TTC549 (cell line): ENCODE results near the gene NEUROG2.

ENCODE experiments used
- FAIRE-seq: peaks from 2 replicates; lab custom pipeline; 2012; peaks lifted over from hg19 to GRCh38; lab: Jason Lieb, UNC

NEUROG2 gene

GRCh38 chr4:112473985-112474384 is 42.0 kb downstream of the NEUROG2 start:
- FAIRE-seq = no peak

DNA sequence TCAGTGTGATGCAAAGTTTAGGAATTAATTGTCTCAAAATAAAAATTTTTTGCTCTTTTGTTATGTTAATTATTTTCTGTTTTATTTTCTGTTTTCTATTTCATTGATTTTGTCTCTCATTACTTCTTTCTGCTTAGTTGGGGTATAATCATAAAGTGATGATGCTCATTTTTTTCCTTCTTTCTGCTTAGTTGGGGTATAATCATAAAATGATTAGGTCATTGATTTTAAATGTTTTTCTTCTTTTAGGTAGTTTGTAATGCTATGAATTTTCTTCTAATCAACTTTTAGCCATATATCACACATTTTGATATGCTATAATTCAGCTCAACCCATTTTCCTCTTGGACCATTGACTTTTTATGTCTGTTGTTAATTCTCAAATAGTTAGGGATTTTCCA is 43.7 kb downstream of the NEUROG2 start:
- no peak for FAIRE-seq
